OCI-LY1 (cell line): ENCODE data around the gene PTPRG.

Experiments used
- CTCF ChIP-seq: fragments of 200-600 bp; sonication (generic), shearing (Covaris generic); IDR thresholded peaks from 2 replicates; pipeline ENCODE4 v1.5.1; 2017; ENCODE audit warnings: mild to moderate bottlenecking, antibody characterized with exemption, low read length, moderate library complexity, mixed read lengths
- EZH2 ChIP-seq: fragments of 200-600 bp; sonication (generic), shearing (Covaris generic); IDR thresholded peaks from 2 replicates; pipeline ENCODE4 v1.8.0; 2017; ENCODE audit warnings: borderline replicate concordance, mixed run types, mild to moderate bottlenecking, antibody characterized with exemption, low read length, moderate library complexity, mixed read lengths

GRCh38 chr3:61940236-61940635, 378.9 kb downstream of the PTPRG start:
- no peak for TF ChIP-seq CTCF
- no peak for TF ChIP-seq EZH2
